PC-3 (cell line): Measurements from ENCODE around the gene DNAJA3.

Source experiments
- CTCF ChIP-seq: fragments of 300-600 bp; sonication (generic); conservative IDR thresholded peaks from 2 replicates; pipeline ENCODE4 v1.5.1; 2017; ENCODE audit warnings: antibody characterized with exemption, low read depth, mild to moderate bottlenecking, low read length
- EZH2 ChIP-seq: fragments of 300-600 bp; sonication (generic); IDR thresholded peaks from one replicate; pipeline ENCODE4 v1.6.1; 2017; ENCODE audit warnings: antibody characterized with exemption, mild to moderate bottlenecking, low read length; ENCODE audit not compliant: unreplicated experiment
- EZH2phosphoT487 ChIP-seq: fragments of 300-600 bp; sonication (generic); IDR thresholded peaks from 2 replicates; pipeline ENCODE4 v1.6.1; 2018; ENCODE audit warnings: mild to moderate bottlenecking, antibody characterized with exemption, low read length, borderline replicate concordance

- TF ChIP-seq EZH2 = no peak
- no peak for TF ChIP-seq EZH2phosphoT487
- no peak for TF ChIP-seq CTCF
Observed at GRCh38 chr16:4385789-4386450, 39.7 kb upstream of the DNAJA3 start.
